GM12878 (cell line): Measurements from ENCODE around the gene ATP6V1G3. TPM values are rescaled to one million over a fixed set of nuclear protein-coding genes. Genes with fewer than 3 reads are reported as not detected.

ENCODE experiments used
- ATAC-seq: fragments of 200-7000 bp; cut with Tn5 transposase; 3 replicates; pipeline ENCODE4 v1.9.1; 2020; ENCODE audit warnings: mild to moderate bottlenecking, moderate library complexity
- BruUV-seq: library from RNA; stranded (reverse); fragments of 400-500 nt; replicated peaks from 2 replicates; lab custom pipeline; 2021; lab: Mats Ljungman, UMichigan
- CTCF ChIA-PET: fragments of 300-600 bp; sonication (Branson Sonifier 250); formaldehyde crosslinking; extraction: SDS; loops from one replicate; lab custom pipeline; 2021; ENCODE audit warnings: inconsistent platforms; lab: Yijun Ruan, JAX
- POLR2A ChIA-PET: fragments of 350-600 bp; formaldehyde crosslinking; extraction: SDS; loops from one replicate; lab custom pipeline; 2021; ENCODE audit warnings: inconsistent platforms; lab: Charles Lee
- RAD21 ChIA-PET: fragments of 300-600 bp; sonication (Branson Sonifier 250); formaldehyde crosslinking; loops from one replicate; lab custom pipeline; 2023; ENCODE audit warnings: antibody characterized with exemption; ENCODE audit not compliant: unreplicated experiment; lab: Charles Lee
- SMC1A ChIA-PET: fragments of 300-600 bp; sonication (Branson Sonifier 250); formaldehyde crosslinking; loops from one replicate; lab custom pipeline; 2023; ENCODE audit not compliant: unreplicated experiment, uncharacterized antibody; lab: Charles Lee
- DNase-seq: peaks from one replicate; pipeline ENCODE4 v3.0.0-alpha.2; 2011; ENCODE audit warnings: low read depth, low spot score
- FAIRE-seq: peaks from 3 replicates; lab custom pipeline; 2011; peaks lifted over from hg19 to GRCh38; lab: Jason Lieb, UNC
- H2AFZ ChIP-seq: 2 replicates; pipeline ENCODE4 v1.6.0; 2011; ENCODE audit warnings: low read depth, low read length, control low read depth; ENCODE audit not compliant: control insufficient read depth
- H3K27ac ChIP-seq: 2 replicates; pipeline ENCODE4 v1.5.1; 2011; ENCODE audit warnings: control low read depth; ENCODE audit not compliant: control insufficient read depth, insufficient read depth
- H3K27me3 ChIP-seq, 2 experiments: replicated peaks in 1 of 2; 2 replicates each; pipeline versions ENCODE4 v1.6.0 to v1.6.1; 2011; ENCODE audit warnings: low read length in 1 of 2; ENCODE audit not compliant: control insufficient read depth in 2 of 2, insufficient read depth in 2 of 2
- H3K36me3 ChIP-seq, 2 experiments: 2 replicates each; pipeline ENCODE4 v1.5.1; 2011; ENCODE audit warnings: low read length in 1 of 2; ENCODE audit not compliant: control insufficient read depth in 2 of 2, insufficient read depth in 2 of 2
- H3K4me1 ChIP-seq: 2 replicates; pipeline ENCODE4 v1.6.1; 2011; ENCODE audit warnings: mild to moderate bottlenecking, low read length, moderate library complexity, mixed read lengths; ENCODE audit not compliant: control insufficient read depth, insufficient read depth
- H3K4me2 ChIP-seq: 2 replicates; pipeline ENCODE4 v1.6.0; 2011; ENCODE audit warnings: control low read depth; ENCODE audit not compliant: control insufficient read depth, insufficient read depth
- H3K4me3 ChIP-seq: fragments of 200-600 bp; sonication (generic); 2 replicates; pipeline ENCODE4 v1.5.1; 2016
- H3K79me2 ChIP-seq: 2 replicates; pipeline ENCODE4 v1.6.0; 2011; ENCODE audit warnings: low read length; ENCODE audit not compliant: control insufficient read depth, insufficient read depth
- H3K9ac ChIP-seq: 2 replicates; pipeline ENCODE4 v1.8.0; 2011; ENCODE audit warnings: low read length, control low read depth, mixed read lengths; ENCODE audit not compliant: control insufficient read depth, insufficient read depth
- H3K9me3 ChIP-seq: replicated peaks from 3 replicates; pipeline ENCODE4 v1.5.1; 2011; ENCODE audit warnings: mild to moderate bottlenecking, low read length; ENCODE audit not compliant: control insufficient read depth, insufficient read depth
- H4K20me1 ChIP-seq: 2 replicates; pipeline ENCODE4 v1.6.0; 2011; ENCODE audit not compliant: control insufficient read depth, insufficient read depth
- ASH2L ChIP-seq: fragments of 300-600, 200-600 bp; sonication (generic); IDR thresholded peaks from 2 replicates; pipeline ENCODE4 v1.6.1; 2017; ENCODE audit warnings: low read depth, mild to moderate bottlenecking, borderline replicate concordance
- BMI1 ChIP-seq: fragments of 450-650 bp; IDR thresholded peaks from 2 replicates; pipeline ENCODE4 v1.6.1; 2016; ENCODE audit warnings: mild to moderate bottlenecking, moderate library complexity, borderline replicate concordance
- CHD2 ChIP-seq: IDR thresholded peaks from 2 replicates; pipeline ENCODE4 v1.6.1; 2011; ENCODE audit warnings: low read depth, low read length, improper control_type of control experiment, borderline replicate concordance
- CUX1 ChIP-seq: IDR thresholded peaks from 2 replicates; pipeline ENCODE4 v1.6.1; 2012; ENCODE audit warnings: improper control_type of control experiment, low read depth, low read length; ENCODE audit not compliant: insufficient replicate concordance
- ETV6 ChIP-seq, 2 experiments: fragments of 450-650 bp in 1 of 2; IDR thresholded peaks in 1 of 2; conservative IDR thresholded peaks in 1 of 2; 2 replicates each; pipeline ENCODE4 v1.6.1; 2014; ENCODE audit warnings: antibody characterized with exemption in 1 of 2, borderline replicate concordance in 1 of 2, low read depth in 1 of 2, mild to moderate bottlenecking in 1 of 2, moderate library complexity in 1 of 2
- MTA3 ChIP-seq: IDR thresholded peaks from 2 replicates; pipeline ENCODE4 v1.6.1; 2012; ENCODE audit warnings: low read length, inconsistent platforms, borderline replicate concordance
- NFIC ChIP-seq: IDR thresholded peaks from 2 replicates; pipeline ENCODE4 v1.6.1; 2012; ENCODE audit warnings: low read depth, mild to moderate bottlenecking, inconsistent platforms, low read length, moderate library complexity
- NR2F1 ChIP-seq: fragments of 450-650 bp; conservative IDR thresholded peaks from 2 replicates; pipeline ENCODE4 v1.6.1; 2017; ENCODE audit warnings: mild to moderate bottlenecking
- PAX8 ChIP-seq: fragments of 450-650 bp; IDR thresholded peaks from 2 replicates; pipeline ENCODE4 v1.6.1; 2017; ENCODE audit warnings: mild to moderate bottlenecking, moderate library complexity
- POLR2AphosphoS5 ChIP-seq: IDR thresholded peaks from 2 replicates; pipeline ENCODE4 v1.6.1; 2011; ENCODE audit warnings: mild to moderate bottlenecking, low read length, inconsistent platforms
- POU2F2 ChIP-seq: IDR thresholded peaks from 3 replicates; pipeline ENCODE4 v1.6.1; 2011; ENCODE audit warnings: low read depth, mild to moderate bottlenecking, low read length, borderline replicate concordance
- REST ChIP-seq: IDR thresholded peaks from 2 replicates; pipeline ENCODE4 v1.6.1; 2012; ENCODE audit warnings: mild to moderate bottlenecking, low read depth, low read length
- TCF3 ChIP-seq: IDR thresholded peaks from 2 replicates; pipeline ENCODE4 v1.6.1; 2012; ENCODE audit warnings: low read depth, mild to moderate bottlenecking, low read length, borderline replicate concordance; ENCODE audit not compliant: insufficient read depth
- YBX1 ChIP-seq: fragments of 450-650 bp; IDR thresholded peaks from 2 replicates; pipeline ENCODE4 v1.6.1; 2016; ENCODE audit warnings: antibody characterized with exemption
- ZNF207 ChIP-seq: fragments of 450-650 bp; IDR thresholded peaks from 2 replicates; pipeline ENCODE4 v1.6.1; 2014; ENCODE audit warnings: antibody characterized with exemption, mild to moderate bottlenecking, borderline replicate concordance
- WGBS: methylation state at CpG from one replicate; pipeline ENCODE4 v1.1.6; 2016; ENCODE audit warnings: low lambda C conversion rate; ENCODE audit not compliant: insufficient replicate concordance, insufficient coverage; ENCODE audit errors: missing lambda C conversion rate; 5-methylcytosine and 5-hydroxymethylcytosine counted together
- in situ Hi-C: fragments of 300-500 bp; cut with MboI; formaldehyde crosslinking; loops from 9 replicates; pipeline ENCODE4 v1.14.3; 2018; ENCODE audit warnings: mixed read lengths
- intact Hi-C: fragments of 100-400 bp; cut with micrococcal nuclease; formaldehyde crosslinking; loops from one replicate; pipeline ENCODE4 v1.14.2; 2022; ENCODE audit not compliant: unreplicated experiment
- polyA plus RNA-seq, 11 experiments: library from polyadenylated mRNA; depleted of rRNA in 4 of 11; unstranded in 6 of 11; stranded (reverse) in 5 of 11; fragments of >200 nt; fragmentation: Nextera tagmentation in 4 of 11; fragmentation: Illumina TruSeq in 1 of 11; extraction: Ambion mirVana in 4 of 11; extraction: Trizol in 1 of 11; gene quantifications; 1 replicate in 1 of 11; 2 replicates in 10 of 11; pipeline versions ENCODE4 v1.2.1 to v1.2.3, GENCODE V29; 2011 to 2016; ENCODE audit warnings: inconsistent platforms in 2 of 11, missing spikeins in 2 of 11, low read depth in 1 of 11
- total RNA-seq, 4 experiments: library from RNA; depleted of rRNA in 3 of 4; stranded (reverse); fragments of >200 nt in 3 of 4; fragmentation: Illumina TruSeq in 1 of 4; extraction: Trizol in 1 of 4; gene quantifications; 2 replicates each; pipeline versions ENCODE4 v1.2.1 to v1.2.3, GENCODE V29; 2013 to 2021

ATP6V1G3 gene
- total and polyA plus RNA-seq, 10 of the 15 experiments (the other 5 are each of a cell fraction or from before 2014, with no cell fraction given) = 0.22 TPM; not detected in 9

- TF ChIP-seq REST = no peak
- TF ChIP-seq YBX1 = no peak
- TF ChIP-seq POLR2AphosphoS5 = no peak
- TF ChIP-seq ETV6 (conservative IDR thresholded peaks at IDR 0.05 in 1 of 2, IDR thresholded peaks at IDR 0.05 in 1 of 2; ENCODE audit: borderline replicate concordance in 1 of 2, low read depth in 1 of 2) = no peak
- TF ChIP-seq ZNF207 = no peak
- no peak for TF ChIP-seq MTA3
- no peak for TF ChIP-seq TCF3
These were observed 33.8 kb upstream of the ATP6V1G3 start (continued) for GRCh38 chr1:198574325-198574724.

GRCh38 chr1:198564716-198565115 is 24.2 kb upstream of the ATP6V1G3 start:
- BruUV-seq = no TSS peak
- Histone ChIP-seq H3K9ac (no peak overlapping the region), H3K4me2 (no peak overlapping the region), H3K27me3 (no peaks in the 10 kb centered on the region), H2AFZ (no peak overlapping the region), H3K79me2 (no peaks in the 10 kb centered on the region), H4K20me1 (no peaks in the 10 kb centered on the region), H3K4me3 (no peak overlapping the region), H3K4me1 (no peaks in the 10 kb centered on the region), H3K27ac (no peak overlapping the region), H3K36me3 (no peaks in the 10 kb centered on the region), H3K9me3 (no peaks in the 10 kb centered on the region; the same call in 2 of the 3 replicates)
- DNase-seq (no peak), ATAC-seq (peak; percentile 57), FAIRE-seq (no peak)
- CTCF ChIA-PET = interaction anchor here (1.1 to 1.6 kb wide), 2 partner anchors 11 to 56 kb away, joined by 3 to 4 read pairs; no protein-coding TSS in a partner anchor
- SMC1A ChIA-PET = interaction anchor here (0.8 to 1.4 kb wide), 3 partner anchors 8 to 14 kb away, joined by 3 to 6 read pairs (median 5); no protein-coding TSS in a partner anchor
- POLR2A ChIA-PET = interaction anchor here (1.4 kb wide), 1 partner anchor 15 kb away, joined by 4 read pairs; no protein-coding TSS in a partner anchor
- in situ Hi-C loops = no loop called here
- RAD21 ChIA-PET = no interaction called here
- WGBS = 39% methylated on average over 1 of the region's 1 CpG
- intact Hi-C loops = no loop called here
- no peak for TF ChIP-seq PAX8
- TF ChIP-seq NR2F1 = no peak
- TF ChIP-seq ETV6 (conservative IDR thresholded peaks at IDR 0.05 in 1 of 2, IDR thresholded peaks at IDR 0.05 in 1 of 2; ENCODE audit: borderline replicate concordance in 1 of 2, low read depth in 1 of 2) = no peak
- TF ChIP-seq CUX1 = no peak
- no peak for TF ChIP-seq ASH2L
- TF ChIP-seq POU2F2 = no peak
- TF ChIP-seq CHD2 = no peak
- no peak for TF ChIP-seq NFIC
- TF ChIP-seq BMI1 = no peak
